Nucleus accumbens (tissue), 56 donors: ENCODE results near the gene STYXL1.
"Not testable (repeated sequence)": the region's sequence is repeated elsewhere in the genome, so short reads cannot be mapped to it uniquely, and the experiment has no call there.

Source experiments
- DNase-seq, 56 donors: peaks; one replicate each; lab custom pipeline; 2025; lab: John Stamatoyannopoulos, UW

The STYXL1 gene, protein sequence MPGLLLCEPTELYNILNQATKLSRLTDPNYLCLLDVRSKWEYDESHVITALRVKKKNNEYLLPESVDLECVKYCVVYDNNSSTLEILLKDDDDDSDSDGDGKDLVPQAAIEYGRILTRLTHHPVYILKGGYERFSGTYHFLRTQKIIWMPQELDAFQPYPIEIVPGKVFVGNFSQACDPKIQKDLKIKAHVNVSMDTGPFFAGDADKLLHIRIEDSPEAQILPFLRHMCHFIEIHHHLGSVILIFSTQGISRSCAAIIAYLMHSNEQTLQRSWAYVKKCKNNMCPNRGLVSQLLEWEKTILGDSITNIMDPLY

DNA sequence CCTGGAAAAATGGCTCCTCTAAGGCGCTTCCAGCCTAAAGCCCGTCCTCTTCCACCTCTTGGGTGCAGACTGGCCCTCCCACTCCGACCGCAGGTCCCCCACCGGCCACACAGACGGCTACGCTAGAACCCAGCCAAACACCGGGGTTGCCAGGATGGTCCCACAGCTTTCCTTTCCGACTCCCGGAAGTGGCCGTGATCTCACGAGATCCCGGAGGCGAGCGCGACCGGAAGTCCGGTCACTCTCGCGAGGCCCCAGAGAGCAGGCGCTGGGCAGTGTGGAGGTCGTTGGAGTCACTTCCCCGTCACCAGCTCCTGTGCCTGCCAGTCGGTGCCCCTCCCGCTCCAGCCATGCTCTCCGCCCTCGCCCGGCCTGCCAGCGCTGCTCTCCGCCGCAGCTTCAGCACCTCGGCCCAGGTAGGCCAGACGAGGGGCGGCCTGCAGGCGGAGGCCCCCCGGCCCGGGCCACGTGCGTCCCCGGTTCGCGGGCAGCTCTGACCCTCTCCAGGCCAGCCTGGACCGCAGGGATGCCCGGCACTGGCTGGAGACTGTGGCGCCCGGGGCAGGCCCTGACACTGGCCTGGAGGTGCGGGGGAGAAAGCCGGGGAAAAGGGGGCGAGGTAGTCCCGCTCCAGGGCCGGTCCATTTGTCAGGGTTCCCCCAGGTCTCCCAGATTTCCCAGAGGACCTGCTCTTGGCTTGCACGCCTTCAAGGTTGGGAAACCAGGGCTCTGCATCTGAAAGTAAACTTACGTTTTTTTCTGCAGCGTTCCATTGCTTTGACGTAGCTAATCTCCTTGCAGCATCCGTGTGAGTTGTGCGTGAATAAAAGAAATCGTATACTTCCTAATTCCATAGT is at the start of gene STYXL1, which contains the start of gene MDH2:
TSS of gene STYXL1 (minus strand) at position 190 of the 857 bp plus-strand sequence. CDS start 17,477 bp downstream, outside the sequence.
TSS of gene MDH2 (plus strand) at position 296 of the 857 bp plus-strand sequence. CDS start at position 351, 55 bp downstream.
- peak in 55 of 56 donors; percentile 51 to 96 (median 87) for DNase-seq

DNA sequence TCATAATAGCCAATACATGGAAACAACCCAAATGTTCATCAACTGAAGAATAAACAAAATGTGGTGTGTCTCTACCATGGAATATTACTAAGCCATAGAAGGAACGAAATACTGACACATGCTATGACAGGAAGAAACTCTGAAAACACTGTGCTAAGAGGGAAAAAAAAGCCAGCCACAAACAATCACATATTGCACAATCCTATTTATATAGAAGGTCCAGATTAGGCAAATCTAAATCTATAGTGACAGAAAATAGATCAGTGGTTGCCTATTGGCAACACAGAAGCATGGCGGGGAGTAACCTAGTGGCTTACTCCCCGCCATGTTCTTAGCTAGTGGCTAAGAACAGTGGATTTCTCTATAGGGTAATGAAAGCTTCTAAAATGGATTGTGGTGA is 48.1 kb upstream of the STYXL1 start:
- no peak for DNase-seq

DNA sequence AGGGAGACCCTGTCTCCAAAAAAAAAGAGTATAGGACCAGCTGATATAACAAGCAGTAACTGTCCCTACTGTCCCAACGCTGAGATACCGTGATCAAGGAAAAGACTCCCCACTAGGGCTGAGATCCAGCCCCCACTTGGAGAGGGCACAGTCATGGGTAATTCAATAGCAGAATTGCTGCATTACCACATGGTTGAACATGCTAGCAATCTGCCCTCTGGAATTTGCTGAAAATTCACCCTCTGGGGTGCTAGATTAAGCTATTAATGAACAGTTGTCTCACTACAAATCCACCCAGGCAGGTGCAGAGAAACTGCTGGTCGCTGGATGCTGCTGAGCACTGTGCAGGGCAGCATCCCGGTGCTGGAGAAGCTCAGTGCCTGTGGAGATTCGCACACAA is 46.5 kb upstream of the STYXL1 start:
- not testable (repeated sequence) for DNase-seq

DNA sequence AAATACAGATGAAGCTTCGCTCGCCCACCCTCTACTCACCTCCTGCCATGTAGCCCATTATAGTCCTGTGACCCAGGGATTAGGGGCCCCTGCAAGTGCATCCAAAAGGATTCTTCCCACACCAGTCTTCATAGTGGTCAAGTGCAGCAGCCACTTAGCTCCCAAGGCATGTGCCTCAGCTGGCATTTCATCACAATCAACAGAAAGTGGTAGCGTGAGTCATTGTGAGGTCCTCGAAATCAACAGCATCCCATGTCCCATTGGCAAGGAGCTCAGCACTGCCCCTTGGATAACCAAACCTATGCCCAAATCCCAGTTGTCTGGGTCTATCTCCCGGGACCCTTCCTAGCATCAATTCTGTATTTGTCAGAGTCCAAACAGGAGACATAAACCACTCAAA is 45.7 kb upstream of the STYXL1 start:
- not testable (repeated sequence) for DNase-seq

DNA sequence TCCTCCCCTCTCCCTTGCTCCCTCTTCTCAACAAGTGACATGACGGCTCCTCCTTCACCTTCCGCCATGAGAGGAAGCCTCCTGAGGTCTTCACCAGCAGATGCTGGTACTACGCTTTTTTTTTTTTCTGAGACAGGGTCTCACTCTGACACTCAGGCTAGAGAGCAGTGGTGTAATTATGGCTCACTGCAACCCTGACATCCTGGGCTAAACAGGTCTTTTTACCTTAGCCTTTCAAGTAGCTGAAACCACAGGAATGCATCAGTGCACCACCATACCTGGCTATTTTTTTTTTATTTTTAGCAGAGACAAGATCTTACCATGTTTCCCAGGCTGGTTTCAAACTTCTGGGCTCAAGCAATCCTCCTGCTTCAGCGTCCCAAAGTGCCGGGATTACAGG is 43.7 kb upstream of the STYXL1 start:
- DNase-seq = no peak

DNA sequence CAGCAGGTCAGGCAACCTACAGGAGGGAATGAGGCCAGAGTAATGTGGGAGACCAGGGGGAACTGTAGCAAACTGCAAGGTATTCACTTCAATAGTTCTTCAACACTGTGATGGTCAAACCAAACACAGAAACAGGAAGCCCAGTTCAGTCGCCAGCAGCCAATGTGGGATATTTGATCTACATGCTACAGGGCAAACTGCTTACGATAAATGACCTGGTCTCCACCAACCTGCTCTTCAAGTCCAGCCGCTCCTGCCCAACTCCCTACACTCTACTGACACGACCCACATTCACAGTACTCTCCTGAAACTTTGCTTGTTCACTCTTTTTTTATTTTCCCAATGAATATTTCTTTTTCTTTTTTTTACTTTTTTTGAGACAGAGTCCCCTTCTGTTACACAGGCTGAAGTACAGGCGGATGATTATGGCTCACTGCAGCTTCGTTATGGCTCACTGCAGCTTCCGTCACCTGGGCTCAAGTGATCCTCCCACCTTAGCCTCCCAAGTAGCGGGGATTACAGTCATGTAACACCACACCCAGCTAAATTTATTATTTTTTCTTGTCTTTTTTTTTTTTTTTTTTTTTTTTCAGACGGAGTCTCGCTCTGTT is 42.2 kb upstream of the STYXL1 start:
- no peak for DNase-seq

DNA sequence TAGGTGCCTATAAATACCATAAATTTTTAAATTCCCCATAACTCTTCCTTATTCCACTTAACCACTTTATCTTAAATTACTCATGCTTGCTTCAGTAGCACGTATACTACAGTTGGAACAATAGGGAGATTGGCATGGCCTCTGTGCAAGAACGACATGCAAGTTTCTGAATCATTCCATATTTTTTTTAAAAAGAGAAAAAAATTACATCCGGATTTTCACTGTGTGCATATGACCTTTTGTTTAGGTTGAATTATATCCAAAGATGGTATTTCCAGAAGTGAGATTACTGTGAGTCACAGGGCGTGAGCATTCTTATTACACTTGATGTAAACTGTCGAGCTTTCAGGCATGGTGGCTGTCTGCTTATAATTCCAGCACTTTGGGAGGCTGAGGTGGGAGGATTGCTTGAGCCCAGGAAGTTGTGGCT is 39.6 kb upstream of the STYXL1 start:
- not testable (repeated sequence) for DNase-seq

DNA sequence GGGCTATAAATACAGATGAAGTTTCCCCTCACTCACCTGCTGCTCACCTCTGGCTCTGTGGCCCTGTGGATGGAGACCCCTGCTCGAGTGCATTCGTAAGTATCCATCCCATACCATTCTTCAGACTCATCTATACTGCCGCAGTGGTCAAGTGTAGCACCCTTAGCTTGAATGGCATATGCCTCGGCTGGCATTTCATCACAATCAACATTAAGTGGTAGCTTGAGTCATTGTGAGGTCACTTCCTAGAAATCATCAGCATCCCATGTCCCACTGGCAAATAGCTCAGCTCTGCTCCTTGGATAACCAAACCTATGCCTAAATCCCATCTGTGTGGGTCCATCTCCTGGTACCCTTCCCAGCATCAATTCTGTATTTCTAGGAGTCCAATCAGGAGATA is 38.3 kb upstream of the STYXL1 start:
- DNase-seq = no peak

DNA sequence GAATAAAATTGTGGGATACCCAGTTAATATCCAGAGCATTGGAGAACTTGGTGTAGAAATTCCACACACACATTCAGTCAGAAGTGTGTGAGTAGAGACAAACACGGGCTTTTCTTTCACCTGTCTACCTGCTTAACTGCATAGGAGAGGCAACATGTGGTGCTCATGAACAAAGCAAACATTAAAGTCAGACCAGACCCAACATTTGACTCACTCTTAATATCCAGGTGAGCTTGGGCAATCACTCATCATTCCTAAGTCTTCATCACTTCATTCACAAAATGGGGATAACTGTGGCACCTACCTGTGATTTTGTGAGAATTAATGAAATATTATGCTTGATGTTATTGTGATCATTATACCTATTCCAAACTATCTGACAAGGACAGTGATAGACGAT is 36.3 kb upstream of the STYXL1 start:
- DNase-seq = not testable (repeated sequence)

DNA sequence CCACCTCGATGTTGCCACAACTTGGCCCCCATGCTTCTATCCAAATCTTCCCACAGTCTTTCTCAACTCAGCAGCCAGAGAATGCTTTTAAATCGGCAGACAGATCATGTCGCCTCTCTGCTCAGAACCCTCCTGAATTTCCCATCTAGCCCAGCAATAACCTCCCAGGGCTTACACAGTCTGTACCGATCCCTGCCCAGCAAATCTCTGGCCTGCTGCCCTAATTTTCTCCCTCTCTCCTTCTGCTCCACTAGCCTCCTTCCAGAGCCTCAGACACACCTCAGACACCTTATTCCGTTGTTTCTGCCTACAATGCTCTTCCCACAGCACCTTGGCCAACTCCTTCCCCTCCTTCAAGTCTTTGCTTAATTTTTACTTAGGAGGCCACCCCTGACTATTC is 32.4 kb upstream of the STYXL1 start:
- DNase-seq = no peak

DNA sequence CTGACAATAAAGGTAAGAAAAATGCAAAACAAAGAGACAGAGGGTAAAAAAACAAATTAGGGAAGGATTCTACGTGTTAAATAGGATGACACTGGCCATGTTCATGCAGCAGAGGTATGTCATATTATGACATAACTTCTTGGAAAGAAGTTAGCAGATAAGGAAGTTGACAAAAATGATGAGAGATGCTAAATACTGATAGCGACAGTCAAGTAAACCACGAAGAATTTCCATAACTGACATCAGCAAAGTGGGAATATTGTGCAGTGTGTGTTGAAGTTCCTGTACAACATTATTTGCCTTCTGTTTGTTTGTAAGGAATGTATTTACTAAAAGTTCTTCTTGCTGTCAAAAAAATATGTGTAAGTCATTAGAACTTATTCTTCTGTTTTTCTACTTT is 29.6 kb upstream of the STYXL1 start:
- no peak for DNase-seq

DNA sequence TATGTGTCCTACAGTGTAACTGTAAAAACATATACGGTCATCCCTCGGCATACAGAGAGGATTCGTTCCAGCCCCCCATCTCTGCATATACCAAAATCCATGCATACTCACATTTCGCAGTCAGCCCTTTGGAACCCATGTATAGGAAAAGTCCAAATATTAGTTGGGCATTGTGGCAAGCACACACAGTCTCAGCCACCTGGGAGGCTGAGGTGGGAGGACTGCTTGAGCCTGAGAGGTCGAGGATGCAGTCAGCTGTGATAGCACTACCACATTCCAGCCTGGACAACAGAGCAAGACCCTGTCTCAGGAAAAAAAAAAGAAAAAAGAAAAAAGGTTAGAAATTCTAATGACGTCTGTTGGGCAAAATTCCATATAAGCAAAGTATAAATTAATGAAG is 29.2 kb upstream of the STYXL1 start:
- DNase-seq = no peak

DNA sequence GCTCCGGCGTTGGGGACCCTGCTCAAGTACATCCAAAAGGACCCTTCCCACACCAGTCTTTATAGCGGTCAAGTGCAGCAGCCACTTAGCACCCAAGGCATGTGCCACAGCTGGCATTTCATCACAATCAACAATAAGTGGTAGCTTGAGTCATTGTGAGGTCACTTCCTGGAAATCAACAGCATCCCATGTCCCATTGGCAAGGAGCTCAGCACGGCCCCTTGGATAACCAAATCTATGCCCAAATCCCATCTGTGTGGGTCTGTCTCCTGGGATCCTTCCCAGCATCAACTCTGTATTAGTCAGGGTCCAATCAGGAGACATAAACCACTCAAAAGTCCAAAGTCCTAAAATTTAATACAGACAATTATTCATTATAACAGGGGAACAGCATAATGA is 27.2 kb upstream of the STYXL1 start:
- no peak for DNase-seq

DNA sequence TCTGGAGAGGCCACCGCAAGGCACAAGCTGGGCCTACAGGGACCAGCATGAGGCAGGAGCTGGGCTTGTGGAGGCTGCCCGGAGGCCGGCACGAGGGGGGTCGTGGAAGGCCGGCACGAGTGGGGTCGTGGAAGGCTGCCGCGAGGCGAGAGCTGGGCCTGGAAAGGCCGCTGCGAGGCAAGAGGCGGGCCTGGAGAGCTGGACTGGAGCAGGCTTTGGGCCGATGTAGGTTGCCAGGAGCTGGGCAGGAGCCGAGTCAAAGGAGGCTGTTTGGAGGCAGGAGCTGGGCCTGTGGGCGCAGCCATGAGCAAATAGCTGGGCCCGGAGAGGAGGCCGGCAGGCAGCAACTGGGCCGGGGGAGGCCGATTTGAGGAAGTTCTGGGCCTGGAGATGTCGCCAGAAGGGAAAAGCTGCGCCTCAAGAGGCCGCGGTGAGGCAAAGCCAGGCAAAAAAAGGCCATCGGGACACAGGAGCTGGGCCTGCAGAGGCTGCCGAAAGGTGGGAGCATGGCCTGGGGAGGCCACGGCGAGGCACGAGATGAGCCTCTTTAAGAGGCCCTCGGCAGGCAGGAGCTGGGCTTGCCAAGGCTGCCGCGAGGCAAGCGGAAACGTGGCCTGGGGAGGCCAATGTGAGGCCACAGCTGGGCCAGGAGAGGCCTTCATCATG is 26.6 kb upstream of the STYXL1 start:
- DNase-seq = no peak

DNA sequence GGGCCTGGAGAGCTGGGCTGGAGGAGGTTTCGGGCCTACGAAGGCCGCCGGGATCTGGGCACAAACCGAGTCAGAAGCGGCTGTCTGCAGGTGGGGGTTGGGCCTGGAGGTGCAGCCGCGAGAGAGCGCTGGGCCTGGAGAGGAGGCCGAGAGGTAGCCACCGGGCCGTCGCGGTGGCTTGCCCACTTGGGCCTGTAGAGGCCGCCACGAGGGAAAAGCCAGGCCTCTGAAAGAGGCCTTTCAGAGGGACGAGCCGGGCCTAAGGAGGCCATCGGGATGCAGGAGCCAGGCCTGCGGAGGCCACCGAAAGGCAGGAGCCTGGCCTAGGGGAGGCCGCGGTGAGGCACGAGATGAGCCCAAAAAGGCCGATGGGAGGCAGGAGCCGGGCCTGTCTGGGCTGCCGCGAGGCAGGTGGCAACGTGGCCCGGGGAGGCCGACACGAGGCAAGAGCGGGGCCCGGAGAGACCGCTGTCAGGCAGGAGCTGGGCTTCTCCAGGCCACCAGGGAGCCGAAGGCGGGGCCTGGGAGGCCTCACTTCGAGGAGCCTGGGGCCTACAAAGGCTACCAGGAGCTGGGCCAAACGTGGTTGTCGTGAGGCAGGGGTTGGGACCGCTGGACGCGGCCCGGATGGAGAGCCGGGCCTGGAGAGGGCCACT is 25.7 kb upstream of the STYXL1 start:
- DNase-seq = no peak

DNA sequence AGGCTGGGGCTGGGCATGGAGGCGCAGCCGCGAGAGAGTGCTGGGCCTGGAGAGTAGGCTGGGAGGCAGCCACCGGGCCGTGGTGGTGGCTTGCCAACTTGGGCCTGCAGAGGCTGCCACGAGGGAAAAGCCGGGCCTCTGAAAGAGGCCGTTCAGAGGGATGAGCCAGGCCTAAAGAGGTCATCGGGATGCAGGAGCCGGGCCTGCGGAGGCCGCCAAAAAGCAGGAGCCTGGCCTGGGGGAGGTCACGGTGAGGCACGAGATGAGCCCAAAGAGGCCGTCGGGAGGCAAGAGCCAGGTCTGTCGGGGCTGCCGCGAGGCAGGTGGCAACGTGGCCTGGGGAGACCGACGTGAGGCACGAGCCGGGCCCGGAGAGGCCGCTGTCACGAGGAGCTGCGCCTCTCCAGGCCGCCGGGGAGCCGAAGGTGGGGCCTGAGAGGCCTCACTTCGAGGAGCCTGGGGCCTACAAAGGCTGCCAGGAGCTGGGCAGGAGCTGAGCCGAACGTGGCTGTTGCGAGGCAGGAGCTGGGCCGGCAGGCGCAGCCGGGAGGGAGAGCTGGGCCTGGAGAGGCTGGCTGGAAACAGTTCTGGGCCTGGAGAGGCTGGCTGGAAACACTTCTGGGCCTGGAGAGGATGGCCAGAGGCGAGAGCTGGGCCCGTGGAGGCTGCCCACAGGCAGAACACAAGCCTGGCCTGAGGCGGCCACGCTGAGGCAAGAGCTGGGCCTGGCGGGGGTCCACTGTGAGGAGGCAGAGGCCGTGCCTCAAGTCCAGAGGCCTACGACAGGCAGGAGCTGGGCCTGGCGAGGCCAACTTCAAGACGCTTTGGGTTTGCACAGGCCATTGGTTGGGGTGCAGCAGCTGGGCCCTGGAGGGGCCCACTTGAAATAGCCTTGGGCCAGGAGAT is 24.7 kb upstream of the STYXL1 start:
- no peak for DNase-seq

DNA sequence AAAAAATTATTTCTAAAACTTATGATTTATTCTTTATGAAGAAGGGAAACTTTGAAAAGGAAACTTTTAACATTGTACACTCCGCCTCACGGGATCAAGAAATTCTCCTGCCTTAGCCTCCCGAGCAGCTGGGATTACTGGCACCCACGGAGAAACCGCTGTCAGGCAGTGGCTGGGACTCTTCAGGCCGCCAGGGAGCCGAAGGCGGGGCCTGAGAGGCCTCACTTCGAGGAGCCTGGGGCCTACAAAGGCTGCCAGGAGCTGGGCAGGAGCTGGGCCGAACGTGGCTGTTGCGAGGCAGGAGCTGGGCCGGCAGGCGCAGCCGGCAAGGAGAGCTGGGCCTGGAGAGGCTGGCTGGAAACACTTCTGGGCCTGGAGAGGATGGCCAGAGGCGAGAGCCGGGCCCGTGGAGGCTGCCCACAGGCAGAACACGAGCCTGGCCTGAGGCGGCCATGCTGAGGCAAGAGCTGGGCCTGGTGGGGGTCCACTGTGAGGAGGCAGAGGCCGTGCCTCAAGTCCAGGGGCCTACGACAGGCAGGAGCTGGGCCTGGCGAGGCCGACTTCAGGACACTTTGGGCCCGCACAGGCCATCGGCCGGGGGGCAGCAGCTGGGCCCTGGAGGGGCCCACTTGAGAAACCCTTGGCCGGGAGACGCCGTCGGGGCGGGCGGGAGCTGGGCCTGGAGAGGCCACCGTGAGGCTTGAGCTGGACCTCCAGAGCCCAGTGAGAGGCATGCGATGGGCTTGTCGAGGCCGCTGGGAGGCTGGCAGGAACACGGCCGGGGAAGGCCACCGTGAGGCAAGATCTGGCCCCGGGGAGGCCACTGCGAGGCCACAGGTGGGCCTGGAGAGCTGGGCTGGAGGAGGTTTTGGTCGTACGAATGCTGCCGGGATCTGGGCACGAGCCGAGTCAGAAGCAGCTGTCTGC is 23.8 kb upstream of the STYXL1 start:
- no peak for DNase-seq

DNA sequence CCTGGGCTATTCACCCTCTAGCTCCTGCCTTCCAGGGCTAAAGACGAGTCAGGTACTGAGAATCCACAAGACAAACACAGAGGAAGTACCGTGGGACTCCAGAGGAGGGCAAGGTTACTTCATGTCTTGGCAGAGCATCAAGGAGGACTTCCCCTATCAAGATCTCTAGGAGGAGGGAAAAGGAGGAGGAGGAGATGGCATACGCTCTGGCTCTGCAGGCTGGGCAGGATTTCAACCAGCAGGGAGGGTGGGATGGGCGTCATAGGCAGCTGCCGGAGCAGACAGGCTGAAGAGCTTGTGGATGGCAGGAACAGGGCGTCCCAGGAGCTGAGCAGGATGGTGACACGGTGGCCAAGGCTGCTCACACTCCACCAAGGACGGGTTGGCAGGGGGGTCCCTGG is 21.4 kb upstream of the STYXL1 start:
- DNase-seq = peak in 22 of 56 donors; percentile 1 to 35 (median 14)
